ENCODE data around the gene SH3BP2.

SH3BP2 gene

DNA sequence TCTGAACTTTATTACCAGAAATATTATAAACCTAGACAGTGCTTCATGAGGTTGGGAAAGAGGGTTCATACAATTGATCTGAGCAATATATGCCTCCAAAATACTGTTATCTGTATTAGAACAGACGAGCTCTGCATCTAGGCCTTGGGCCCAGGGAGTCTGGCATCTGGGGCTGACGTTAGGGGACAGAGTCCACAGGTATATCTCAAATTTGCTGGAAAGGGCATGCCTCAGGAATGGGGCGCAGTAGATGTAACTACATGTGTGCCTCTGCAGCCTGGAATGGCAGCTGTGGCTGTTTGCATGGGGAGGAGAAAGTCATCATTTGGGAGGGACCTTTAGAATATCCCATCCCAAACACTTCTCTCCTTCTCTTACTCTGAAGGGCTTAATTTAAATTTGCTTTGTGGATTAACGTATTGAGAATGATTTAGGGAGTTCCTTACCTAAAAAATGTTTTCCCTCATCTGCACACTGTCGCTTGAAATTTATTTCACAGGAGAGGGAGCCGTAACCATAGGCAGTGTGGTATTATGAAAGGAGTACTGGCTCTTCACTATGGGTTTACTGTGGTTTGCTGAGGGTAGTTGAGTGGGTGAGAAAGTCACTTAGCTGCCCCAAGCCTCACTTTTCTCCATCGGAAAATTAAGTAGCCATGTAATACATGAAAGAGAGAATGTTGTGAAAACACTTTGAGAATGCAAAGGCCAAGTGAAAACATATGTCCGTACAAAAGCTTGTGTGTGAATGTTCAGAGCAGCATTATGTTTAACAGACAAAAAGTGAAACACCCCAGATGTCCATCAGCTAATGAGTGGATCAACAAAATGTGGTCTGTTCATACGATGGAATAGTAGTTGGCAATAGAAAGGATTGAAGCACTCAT, 56.6 kb downstream of the SH3BP2 start:
- no peak for FAIRE-seq
- no peak for DNase-seq (ENCODE audit: insufficient read length, low spot score)
- no peak for TF ChIP-seq SPI1 (IDR thresholded peaks at IDR 0.05; ENCODE audit: low read depth, low read length)
- TF ChIP-seq POU2F2 (IDR thresholded peaks at IDR 0.05; ENCODE audit: low read depth, low read length), result no peak
- no peak for TF ChIP-seq POLR2AphosphoS5 (IDR thresholded peaks at IDR 0.05; ENCODE audit: low read depth, low read length)
- TF ChIP-seq POLR2A (IDR thresholded peaks at IDR 0.05; ENCODE audit: low read depth, low read length), result no peak
- no peak for TF ChIP-seq PAX5 (IDR thresholded peaks at IDR 0.05; ENCODE audit: insufficient read depth, low read length, severe bottlenecking)
- TF ChIP-seq TAF1 (IDR thresholded peaks at IDR 0.05; ENCODE audit: low read depth, low read length), result no peak

DNA sequence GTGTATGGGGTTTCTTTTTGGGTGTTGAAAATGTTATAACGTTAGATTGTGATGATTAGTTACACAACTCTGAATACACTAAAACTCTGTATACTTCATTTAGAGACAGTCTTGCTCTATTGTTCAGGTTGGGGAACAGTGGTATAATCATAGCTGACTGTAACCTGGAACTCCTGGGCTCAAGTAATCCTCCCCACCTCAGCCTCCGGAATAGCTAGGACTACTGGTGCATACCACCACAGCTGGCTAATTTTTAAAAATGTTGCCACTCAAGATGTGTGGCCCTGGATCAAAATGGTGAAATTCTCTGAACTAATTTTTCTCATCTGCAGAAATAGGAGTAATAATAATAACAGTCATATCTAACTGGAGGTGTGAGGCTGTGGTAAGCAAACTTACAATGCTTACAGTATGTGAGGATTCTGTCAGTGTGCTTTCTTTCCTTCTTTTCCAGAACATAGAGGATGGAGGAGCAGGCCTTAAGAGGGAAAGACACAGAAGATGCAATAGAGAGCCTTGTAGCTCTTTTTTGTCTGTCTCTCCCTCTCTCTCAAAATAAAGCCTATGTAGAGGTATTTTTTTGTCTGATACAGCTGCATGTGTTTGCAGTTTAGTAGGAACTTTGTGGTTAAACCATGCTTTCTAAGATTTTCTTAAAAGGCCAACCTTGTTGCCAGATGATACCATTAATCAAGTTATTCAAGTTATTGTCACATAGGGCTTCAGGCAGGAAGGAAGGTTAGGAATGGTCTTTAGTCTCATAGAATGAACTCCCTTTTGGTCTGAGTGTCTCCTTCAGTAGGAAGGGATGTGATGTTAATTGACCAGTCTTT, 58.3 kb downstream of the SH3BP2 start:
- FAIRE-seq, result no peak
- no peak for DNase-seq (ENCODE audit: insufficient read length, low spot score)
- TF ChIP-seq POLR2A (IDR thresholded peaks at IDR 0.05; ENCODE audit: low read depth, low read length), result no peak
- TF ChIP-seq POLR2AphosphoS5 (IDR thresholded peaks at IDR 0.05; ENCODE audit: low read depth, low read length), result no peak
- TF ChIP-seq PAX5 (IDR thresholded peaks at IDR 0.05; ENCODE audit: insufficient read depth, low read length, severe bottlenecking), result no peak
- TF ChIP-seq POU2F2 (IDR thresholded peaks at IDR 0.05; ENCODE audit: low read depth, low read length), result no peak
- no peak for TF ChIP-seq SPI1 (IDR thresholded peaks at IDR 0.05; ENCODE audit: low read depth, low read length)
- TF ChIP-seq TAF1 (IDR thresholded peaks at IDR 0.05; ENCODE audit: low read depth, low read length), result no peak

DNA sequence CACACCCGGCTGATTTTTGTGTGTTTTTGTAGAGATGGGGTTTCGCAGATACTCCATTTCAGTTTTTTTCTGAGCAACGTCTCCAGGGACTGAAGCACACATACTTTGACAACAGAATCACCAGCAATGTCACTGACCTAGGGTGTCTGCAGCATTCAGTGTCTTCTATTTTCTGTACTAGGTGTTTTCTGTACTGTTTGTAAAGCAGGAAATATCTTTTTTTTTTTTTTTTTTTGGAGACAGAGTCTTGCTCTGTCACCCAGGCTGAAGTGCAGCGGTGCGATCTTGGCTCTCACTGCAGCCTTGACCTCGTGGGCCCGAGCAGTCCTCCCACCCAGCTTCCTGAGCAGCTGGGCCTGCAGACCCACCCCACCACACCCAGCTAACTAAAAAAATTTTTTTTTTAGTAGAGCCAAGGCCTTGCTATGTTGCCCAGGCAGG, 59.6 kb downstream of the SH3BP2 start:
- FAIRE-seq (peak; percentile 59), DNase-seq (ENCODE audit: insufficient read length, low spot score) (no peak)
- TF ChIP-seq PAX5 (IDR thresholded peaks at IDR 0.05; ENCODE audit: insufficient read depth, low read length, severe bottlenecking) (no peak), TAF1 (IDR thresholded peaks at IDR 0.05; ENCODE audit: low read depth, low read length) (no peak), POLR2A (IDR thresholded peaks at IDR 0.05; ENCODE audit: low read depth, low read length) (no peak), POLR2AphosphoS5 (IDR thresholded peaks at IDR 0.05; ENCODE audit: low read depth, low read length) (no peak), POU2F2 (IDR thresholded peaks at IDR 0.05; ENCODE audit: low read depth, low read length) (no peak), SPI1 (IDR thresholded peaks at IDR 0.05; ENCODE audit: low read depth, low read length) (no peak)

DNA sequence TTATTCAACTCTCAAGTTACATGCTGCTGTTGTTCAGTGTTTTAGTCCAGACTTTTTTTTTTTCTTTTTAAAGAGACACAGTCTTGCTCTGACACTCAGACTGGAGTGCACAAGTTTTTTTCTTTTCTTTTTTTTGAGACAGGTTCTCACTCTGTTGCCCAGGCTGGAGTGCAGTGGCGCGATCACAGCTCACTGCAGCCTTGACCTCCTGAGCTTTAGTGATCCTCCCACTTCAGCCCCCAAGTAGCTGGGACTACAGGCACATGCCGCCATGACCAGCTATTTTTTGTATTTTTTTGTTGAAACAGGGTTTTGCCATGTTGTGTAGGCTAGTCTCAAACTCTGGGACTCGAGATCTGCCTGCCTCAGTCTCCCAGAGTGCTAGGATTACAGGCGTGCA, 62.7 kb downstream of the SH3BP2 start:
- FAIRE-seq (no peak), DNase-seq (ENCODE audit: insufficient read length, low spot score) (no peak)
- no peak for TF ChIP-seq SPI1 (IDR thresholded peaks at IDR 0.05; ENCODE audit: low read depth, low read length)
- no peak for TF ChIP-seq POLR2A (IDR thresholded peaks at IDR 0.05; ENCODE audit: low read depth, low read length)
- no peak for TF ChIP-seq POLR2AphosphoS5 (IDR thresholded peaks at IDR 0.05; ENCODE audit: low read depth, low read length)
- TF ChIP-seq PAX5 (IDR thresholded peaks at IDR 0.05; ENCODE audit: insufficient read depth, low read length, severe bottlenecking), result no peak
- TF ChIP-seq POU2F2 (IDR thresholded peaks at IDR 0.05; ENCODE audit: low read depth, low read length), result no peak
- no peak for TF ChIP-seq TAF1 (IDR thresholded peaks at IDR 0.05; ENCODE audit: low read depth, low read length)

DNA sequence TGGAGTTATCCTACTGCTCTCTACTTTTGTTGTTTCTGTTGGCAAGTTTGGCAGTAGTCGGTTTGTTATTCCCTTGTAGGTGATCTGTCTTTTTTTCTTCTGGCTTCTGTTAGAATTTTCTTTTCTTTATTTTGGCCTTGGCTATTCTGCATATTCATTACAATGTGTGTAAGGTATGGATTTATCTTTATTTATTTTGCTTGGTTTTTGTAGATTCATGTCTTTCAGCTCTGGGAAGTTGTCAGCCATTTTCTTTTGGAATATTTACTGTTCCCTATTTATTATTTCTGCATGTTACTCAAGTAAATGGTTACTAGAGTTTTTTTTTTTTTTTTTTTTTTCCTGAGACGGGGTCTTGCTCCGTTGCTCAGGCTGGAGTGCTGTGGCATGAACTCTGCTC, 63.4 kb downstream of the SH3BP2 start:
- no peak for DNase-seq (ENCODE audit: insufficient read length, low spot score)
- no peak for TF ChIP-seq POLR2A (IDR thresholded peaks at IDR 0.05; ENCODE audit: low read depth, low read length)
- TF ChIP-seq TAF1 (IDR thresholded peaks at IDR 0.05; ENCODE audit: low read depth, low read length), result no peak
- TF ChIP-seq SPI1 (IDR thresholded peaks at IDR 0.05; ENCODE audit: low read depth, low read length), result no peak
- TF ChIP-seq POU2F2 (IDR thresholded peaks at IDR 0.05; ENCODE audit: low read depth, low read length), result no peak
- TF ChIP-seq POLR2AphosphoS5 (IDR thresholded peaks at IDR 0.05; ENCODE audit: low read depth, low read length), result no peak
- FAIRE-seq, result no peak

DNA sequence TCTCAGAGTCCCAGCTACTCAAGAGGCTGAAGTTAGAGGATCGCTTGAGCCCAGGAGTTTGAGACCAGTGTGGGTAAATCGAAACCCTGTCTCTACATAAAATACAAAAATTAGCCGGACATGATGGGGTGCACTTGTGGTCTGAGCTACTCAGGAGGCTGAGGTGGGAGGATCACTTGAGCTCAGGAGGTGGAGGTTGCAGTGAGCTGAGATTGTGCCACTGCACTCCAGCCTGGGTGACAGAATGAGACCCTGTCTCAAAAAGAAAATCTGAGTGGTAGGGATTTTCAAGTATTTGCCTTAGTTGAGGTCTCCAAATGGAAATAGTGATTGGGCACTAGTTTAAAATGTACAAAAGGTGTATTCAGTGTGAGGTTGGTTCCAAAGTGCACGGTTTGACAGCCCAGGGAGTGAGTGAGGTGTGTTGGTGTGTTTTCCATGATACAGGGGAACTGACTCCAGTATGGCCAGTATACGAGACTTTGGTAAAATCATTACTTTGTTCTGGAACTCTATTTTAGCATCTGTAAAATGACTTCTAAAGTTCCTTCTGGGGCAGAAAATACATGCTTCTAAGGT, 64.6 kb downstream of the SH3BP2 start:
- FAIRE-seq, result no peak
- TF ChIP-seq SPI1 (IDR thresholded peaks at IDR 0.05; ENCODE audit: low read depth, low read length), result no peak
- TF ChIP-seq PAX5 (IDR thresholded peaks at IDR 0.05; ENCODE audit: insufficient read depth, low read length, severe bottlenecking), result no peak
- no peak for TF ChIP-seq POU2F2 (IDR thresholded peaks at IDR 0.05; ENCODE audit: low read depth, low read length)
- no peak for TF ChIP-seq POLR2AphosphoS5 (IDR thresholded peaks at IDR 0.05; ENCODE audit: low read depth, low read length)
- no peak for TF ChIP-seq TAF1 (IDR thresholded peaks at IDR 0.05; ENCODE audit: low read depth, low read length)
- no peak for TF ChIP-seq POLR2A (IDR thresholded peaks at IDR 0.05; ENCODE audit: low read depth, low read length)

DNA sequence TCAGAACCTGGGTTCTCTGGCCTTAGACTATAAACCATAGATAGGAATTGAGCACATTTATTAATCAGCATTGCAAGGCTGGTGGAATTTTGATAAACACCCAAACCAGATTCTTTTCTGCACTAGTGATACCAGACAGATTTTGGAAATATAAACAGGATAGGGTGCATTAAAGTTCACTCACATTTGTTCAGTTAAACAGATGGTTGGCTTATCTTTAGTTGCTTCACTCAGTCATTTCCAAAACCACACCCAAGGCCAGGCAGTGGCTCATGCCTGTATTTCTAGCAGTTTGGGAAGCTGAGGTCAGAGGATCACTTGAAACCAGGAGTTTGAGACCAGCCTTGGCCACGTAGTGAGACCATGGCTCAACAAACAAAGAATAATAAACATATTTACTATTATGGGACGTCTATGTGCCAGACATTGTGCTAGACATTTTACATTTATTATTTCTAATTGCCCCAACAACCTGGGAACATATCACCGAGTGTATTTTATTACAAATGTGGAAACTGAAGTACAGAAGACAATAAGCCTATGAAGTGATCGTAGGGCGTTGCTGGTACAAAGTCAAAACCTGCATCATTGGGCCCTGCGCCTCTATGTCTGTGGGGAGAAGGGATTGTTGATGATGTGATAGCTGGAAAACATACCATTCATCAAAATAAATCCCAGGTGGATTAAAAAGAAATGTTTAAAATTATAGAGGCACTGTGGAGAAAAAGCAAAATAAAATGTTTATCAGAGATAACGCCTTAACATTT, 65.7 kb downstream of the SH3BP2 start:
- no peak for FAIRE-seq
- TF ChIP-seq POU2F2 (IDR thresholded peaks at IDR 0.05; ENCODE audit: low read depth, low read length) (no peak), PAX5 (IDR thresholded peaks at IDR 0.05; ENCODE audit: insufficient read depth, low read length, severe bottlenecking) (no peak), TAF1 (IDR thresholded peaks at IDR 0.05; ENCODE audit: low read depth, low read length) (no peak), SPI1 (IDR thresholded peaks at IDR 0.05; ENCODE audit: low read depth, low read length) (no peak), POLR2A (IDR thresholded peaks at IDR 0.05; ENCODE audit: low read depth, low read length) (no peak), POLR2AphosphoS5 (IDR thresholded peaks at IDR 0.05; ENCODE audit: low read depth, low read length) (no peak)
- no peak for DNase-seq (ENCODE audit: insufficient read length, low spot score)

More for the DNA sequence above, 64.6 kb downstream of the SH3BP2 start:
- DNase-seq (ENCODE audit: insufficient read length, low spot score), result no peak

DNA sequence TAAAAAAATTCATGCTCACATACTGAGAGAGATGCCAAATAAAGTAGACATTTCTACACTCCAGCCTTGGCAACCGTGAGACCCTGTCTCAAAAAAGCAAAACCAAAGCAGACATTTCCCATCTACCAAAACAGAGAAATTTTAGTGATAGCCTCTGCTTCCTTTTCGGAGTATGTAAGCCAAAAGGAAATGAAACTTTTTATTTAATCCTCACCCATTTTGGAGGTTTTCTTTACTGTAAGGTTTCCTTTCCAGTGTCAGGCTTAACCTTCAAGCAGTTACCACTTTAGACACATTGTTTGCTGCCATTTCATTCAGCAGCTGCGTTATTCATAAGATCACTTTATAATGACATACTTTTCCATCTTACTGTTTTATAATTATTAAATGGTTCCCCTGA, 66.6 kb downstream of the SH3BP2 start:
- FAIRE-seq (no peak), DNase-seq (ENCODE audit: insufficient read length, low spot score) (no peak)
- TF ChIP-seq SPI1 (IDR thresholded peaks at IDR 0.05; ENCODE audit: low read depth, low read length) (peak; percentile 93), POLR2A (IDR thresholded peaks at IDR 0.05; ENCODE audit: low read depth, low read length) (no peak)
